ENCODE results near the gene ENO1.
"Not testable (repeated sequence)": the region's sequence is repeated elsewhere in the genome, so short reads cannot be mapped to it uniquely, and the experiment has no call there.

The ENO1 gene

GRCh38 chr1:8910914-8911313, 32.4 kb upstream of the ENO1 start:
- Histone ChIP-seq H3K27me3 (ENCODE audit: control insufficient read depth, insufficient read depth, low read length) (no peaks in the 10 kb centered on the region), H3K27ac (ENCODE audit: low read length) (no peak overlapping the region), H3K36me3 (ENCODE audit: control insufficient read depth, insufficient read depth, low read length) (no peaks in the 10 kb centered on the region), H3K4me3 (ENCODE audit: low read length) (no peak overlapping the region), H3K9me3 (ENCODE audit: control insufficient read depth, insufficient read depth, low read length) (no peaks in the 10 kb centered on the region), H3K4me1 (ENCODE audit: control insufficient read depth, insufficient read depth, low read length) (no peaks in the 10 kb centered on the region; the same call in 1 of the 2 replicates)
- DNase-seq (ENCODE audit: low read depth, low spot score): no peak
- no CpG with 5 or more reads among the region's 6 CpGs for WGBS (ENCODE audit: insufficient coverage, insufficient read length)

GRCh38 chr1:8910331-8910730, 31.8 kb upstream of the ENO1 start:
- Histone ChIP-seq H3K4me3 (ENCODE audit: low read length) (no peak overlapping the region), H3K27ac (ENCODE audit: low read length) (no peak overlapping the region), H3K27me3 (ENCODE audit: control insufficient read depth, insufficient read depth, low read length) (no peaks in the 10 kb centered on the region), H3K4me1 (ENCODE audit: control insufficient read depth, insufficient read depth, low read length) (no peaks in the 10 kb centered on the region; the same call in 1 of the 2 replicates), H3K36me3 (ENCODE audit: control insufficient read depth, insufficient read depth, low read length) (no peaks in the 10 kb centered on the region), H3K9me3 (ENCODE audit: control insufficient read depth, insufficient read depth, low read length) (no peaks in the 10 kb centered on the region)
- no peak for DNase-seq (ENCODE audit: low read depth, low spot score)
- no CpG with 5 or more reads among the region's 3 CpGs for WGBS (ENCODE audit: insufficient coverage, insufficient read length)

GRCh38 chr1:8908388-8909151, 30.1 kb upstream of the ENO1 start:
- Histone ChIP-seq H3K4me3 (ENCODE audit: low read length) (no peak overlapping the region), H3K27ac (ENCODE audit: low read length) (no peak overlapping the region), H3K9me3 (ENCODE audit: control insufficient read depth, insufficient read depth, low read length) (no peaks in the 10 kb centered on the region), H3K4me1 (ENCODE audit: control insufficient read depth, insufficient read depth, low read length) (peaks cover 1% of the 10 kb centered on the region; the same call in 1 of the 2 replicates), H3K36me3 (ENCODE audit: control insufficient read depth, insufficient read depth, low read length) (no peaks in the 10 kb centered on the region), H3K27me3 (ENCODE audit: control insufficient read depth, insufficient read depth, low read length) (no peaks in the 10 kb centered on the region)
- no CpG with 5 or more reads among the region's 18 CpGs for WGBS (ENCODE audit: insufficient coverage, insufficient read length)
- no peak for DNase-seq (ENCODE audit: low read depth, low spot score)

GRCh38 chr1:8905582-8906191, 27.2 kb upstream of the ENO1 start:
- Histone ChIP-seq H3K4me1 (ENCODE audit: control insufficient read depth, insufficient read depth, low read length) (0 out of 2 replicates have a peak, but pooled peaks cover 1% of the 10 kb centered on the region), H3K27ac (ENCODE audit: low read length) (no peak overlapping the region), H3K4me3 (ENCODE audit: low read length) (no peak overlapping the region), H3K27me3 (ENCODE audit: control insufficient read depth, insufficient read depth, low read length) (no peaks in the 10 kb centered on the region), H3K9me3 (ENCODE audit: control insufficient read depth, insufficient read depth, low read length) (no peaks in the 10 kb centered on the region), H3K36me3 (ENCODE audit: control insufficient read depth, insufficient read depth, low read length) (no peaks in the 10 kb centered on the region)
- WGBS (ENCODE audit: insufficient coverage, insufficient read length): 100% methylated on average over 1 of the region's 9 CpGs
- no peak for DNase-seq (ENCODE audit: low read depth, low spot score)

- Histone ChIP-seq H3K9me3 (ENCODE audit: control insufficient read depth, insufficient read depth, low read length) (no peaks in the 10 kb centered on the region), H3K27me3 (ENCODE audit: control insufficient read depth, insufficient read depth, low read length) (no peaks in the 10 kb centered on the region), H3K27ac (ENCODE audit: low read length) (no peak overlapping the region), H3K4me1 (ENCODE audit: control insufficient read depth, insufficient read depth, low read length) (0 out of 2 replicates have a peak, but pooled peaks cover 1% of the 10 kb centered on the region), H3K36me3 (ENCODE audit: control insufficient read depth, insufficient read depth, low read length) (no peaks in the 10 kb centered on the region), H3K4me3 (ENCODE audit: low read length) (no peak overlapping the region)
- WGBS (ENCODE audit: insufficient coverage, insufficient read length): no CpG with 5 or more reads among the region's 6 CpGs
- no peak for DNase-seq (ENCODE audit: low read depth, low spot score)
These were observed 25.6 kb upstream of the ENO1 start for GRCh38 chr1:8903908-8904650.

- no peak overlapping the region for H3K4me3 ChIP-seq (ENCODE audit: low read length)
- 0 out of 2 replicates have a peak, but pooled peaks cover 1% of the 10 kb centered on the region for H3K4me1 ChIP-seq (ENCODE audit: control insufficient read depth, insufficient read depth, low read length)
- H3K9me3 ChIP-seq (ENCODE audit: control insufficient read depth, insufficient read depth, low read length): no peaks in the 10 kb centered on the region
- no peaks in the 10 kb centered on the region for H3K36me3 ChIP-seq (ENCODE audit: control insufficient read depth, insufficient read depth, low read length)
- no peaks in the 10 kb centered on the region for H3K27me3 ChIP-seq (ENCODE audit: control insufficient read depth, insufficient read depth, low read length)
- H3K27ac ChIP-seq (ENCODE audit: low read length): no peak overlapping the region
- no CpG with 5 or more reads among the region's 6 CpGs for WGBS (ENCODE audit: insufficient coverage, insufficient read length)
- no peak for DNase-seq (ENCODE audit: low read depth, low spot score)
These were observed 24.9 kb upstream of the ENO1 start for GRCh38 chr1:8903410-8903809.

GRCh38 chr1:8902765-8903164, 24.3 kb upstream of the ENO1 start:
- Histone ChIP-seq H3K4me3 (ENCODE audit: low read length) (no peak overlapping the region), H3K4me1 (ENCODE audit: control insufficient read depth, insufficient read depth, low read length) (0 out of 2 replicates have a peak, but pooled peaks cover 1% of the 10 kb centered on the region), H3K9me3 (ENCODE audit: control insufficient read depth, insufficient read depth, low read length) (no peaks in the 10 kb centered on the region), H3K36me3 (ENCODE audit: control insufficient read depth, insufficient read depth, low read length) (no peaks in the 10 kb centered on the region), H3K27ac (ENCODE audit: low read length) (no peak overlapping the region), H3K27me3 (ENCODE audit: control insufficient read depth, insufficient read depth, low read length) (no peaks in the 10 kb centered on the region)
- DNase-seq (ENCODE audit: low read depth, low spot score): no peak
- no CpG with 5 or more reads among the region's 5 CpGs for WGBS (ENCODE audit: insufficient coverage, insufficient read length)

GRCh38 chr1:8900684-8901083, 22.2 kb upstream of the ENO1 start:
- not testable (repeated sequence) for H3K27ac ChIP-seq (ENCODE audit: low read length); H3K36me3 ChIP-seq (ENCODE audit: control insufficient read depth, insufficient read depth, low read length); H3K27me3 ChIP-seq (ENCODE audit: control insufficient read depth, insufficient read depth, low read length); H3K9me3 ChIP-seq (ENCODE audit: control insufficient read depth, insufficient read depth, low read length); H3K4me1 ChIP-seq (ENCODE audit: control insufficient read depth, insufficient read depth, low read length); H3K4me3 ChIP-seq (ENCODE audit: low read length); DNase-seq (ENCODE audit: low read depth, low spot score)
- no CpG with 5 or more reads among the region's 4 CpGs for WGBS (ENCODE audit: insufficient coverage, insufficient read length)

- no peak for DNase-seq (ENCODE audit: low read depth, low spot score)
- no peaks in the 10 kb centered on the region for H3K9me3 ChIP-seq (ENCODE audit: control insufficient read depth, insufficient read depth, low read length)
- H3K4me1 ChIP-seq (ENCODE audit: control insufficient read depth, insufficient read depth, low read length): 0 out of 2 replicates have a peak, but pooled peaks cover 1% of the 10 kb centered on the region
- H3K27me3 ChIP-seq (ENCODE audit: control insufficient read depth, insufficient read depth, low read length): no peaks in the 10 kb centered on the region
- H3K36me3 ChIP-seq (ENCODE audit: control insufficient read depth, insufficient read depth, low read length): no peaks in the 10 kb centered on the region
- H3K4me3 ChIP-seq (ENCODE audit: low read length): no peak overlapping the region
- H3K27ac ChIP-seq (ENCODE audit: low read length): no peak overlapping the region
- no CpG with 5 or more reads among the region's 7 CpGs for WGBS (ENCODE audit: insufficient coverage, insufficient read length)
These were observed 20.6 kb upstream of the ENO1 start for GRCh38 chr1:8899046-8899445.

- H3K4me1 ChIP-seq (ENCODE audit: control insufficient read depth, insufficient read depth, low read length); H3K4me3 ChIP-seq (ENCODE audit: low read length); H3K36me3 ChIP-seq (ENCODE audit: control insufficient read depth, insufficient read depth, low read length); H3K27me3 ChIP-seq (ENCODE audit: control insufficient read depth, insufficient read depth, low read length); DNase-seq (ENCODE audit: low read depth, low spot score); H3K9me3 ChIP-seq (ENCODE audit: control insufficient read depth, insufficient read depth, low read length); H3K27ac ChIP-seq (ENCODE audit: low read length): not testable (repeated sequence)
- no CpG with 5 or more reads among the region's 5 CpGs for WGBS (ENCODE audit: insufficient coverage, insufficient read length)
These were observed 19.9 kb upstream of the ENO1 start for GRCh38 chr1:8898418-8898817.
